ENCODE results near the gene SDF4. TPM values are rescaled to one million over a fixed set of nuclear protein-coding genes. Genes with fewer than 3 reads are reported as not detected.

The SDF4 gene
- total and polyA plus RNA-seq, 2 experiments from 2014 or later = 45.0 to 62.6 TPM

GRCh38 chr1:1189111-1189510, 42.7 kb downstream of the SDF4 start (continued):
- TF ChIP-seq ZNF462 (CRISPR knock-in tag; IDR thresholded peaks at IDR 0.05) (no peak), REST (IDR thresholded peaks at IDR 0.05; ENCODE audit: unreplicated experiment) (no peak), ZNF331 (CRISPR knock-in tag; IDR thresholded peaks at IDR 0.05; ENCODE audit: low read depth) (no peak), NANOG (IDR thresholded peaks at IDR 0.05; ENCODE audit: borderline replicate concordance) (no peak)

- Histone ChIP-seq H3K4me3 (no peak overlapping the region), H3K27ac (ENCODE audit: low read depth) (no peak overlapping the region), H3K36me3 (ENCODE audit: insufficient read depth) (no peaks in the 10 kb centered on the region), H4K20me1 (replicated peaks; ENCODE audit: insufficient read depth) (no peaks in the 10 kb centered on the region), H3K9me2 (ENCODE audit: insufficient read depth) (no peaks in the 10 kb centered on the region), H3F3A (replicated peaks; ENCODE audit: low read depth) (no peaks in the 10 kb centered on the region), H3K4me1 (ENCODE audit: insufficient read depth) (no peaks in the 10 kb centered on the region), H3K79me2 (replicated peaks; ENCODE audit: insufficient read depth) (no peaks in the 10 kb centered on the region), H3K27me3 (ENCODE audit: insufficient read depth) (no peaks in the 10 kb centered on the region), H3K4me2 (no peak overlapping the region), H2AFZ (no peak overlapping the region)
- ATAC-seq = no peak
- Mint-ChIP-seq H3K27ac (no peak overlapping the region), H3K9me3 (peaks cover 27% of the 10 kb centered on the region), H3K27me3 (ENCODE audit: insufficient read depth, low read depth, poor library complexity) (peaks cover 2% of the 10 kb centered on the region), H3K4me3 (no peak overlapping the region), H3K4me1 (no peaks in the 10 kb centered on the region), H3K36me3 (ENCODE audit: low read depth) (peaks cover 9% of the 10 kb centered on the region; the same call in 2 of the 3 replicates)
- no peak for DNase-seq (ENCODE audit: low spot score)
- TF ChIP-seq ZNF331 (CRISPR knock-in tag; IDR thresholded peaks at IDR 0.05; ENCODE audit: low read depth) (no peak), STAT1 (IDR thresholded peaks at IDR 0.05; ENCODE audit: unreplicated experiment) (no peak), JUNB (IDR thresholded peaks at IDR 0.05; ENCODE audit: unreplicated experiment) (no peak), CTCF (conservative IDR thresholded peaks at IDR 0.05; ENCODE audit: low read depth in 2 of 2) (no peak)
These were observed 43.9 kb downstream of the SDF4 start for GRCh38 chr1:1187938-1188337.
